PC-3 (cell line): ENCODE measurements around the gene TUSC2. TPM values are rescaled to one million over a fixed set of nuclear protein-coding genes. Genes with fewer than 3 reads are reported as not detected.

Experiments
- ATAC-seq: fragments of 200-7000 bp; cut with Tn5 transposase; 2 replicates; pipeline ENCODE4 v1.9.1; 2020; ENCODE audit warnings: mild to moderate bottlenecking, moderate library complexity
- BruUV-seq: library from RNA; stranded (reverse); fragments of 400-500 nt; replicated peaks from 2 replicates; lab custom pipeline; 2021; lab: Mats Ljungman, UMichigan
- CTCF ChIA-PET: fragments of 300-600 bp; sonication (Branson Sonifier 250); formaldehyde crosslinking; loops from one replicate; lab custom pipeline; 2022; ENCODE audit warnings: antibody characterized with exemption; lab: Charles Lee
- POLR2A ChIA-PET: fragments of 300-600 bp; sonication (Branson Sonifier 250); formaldehyde crosslinking; loops from one replicate; lab custom pipeline; 2022; ENCODE audit warnings: antibody characterized with exemption; ENCODE audit not compliant: unreplicated experiment; lab: Charles Lee
- DNase-seq: peaks from one replicate; pipeline ENCODE4 v3.0.0-alpha.2; 2015
- H2AFZ ChIP-seq: fragments of 300-600 bp; sonication (generic); 2 replicates; pipeline ENCODE4 v1.6.0; 2016; ENCODE audit warnings: antibody characterized with exemption, low read length
- H3F3A ChIP-seq: fragments of 300-600 bp; sonication (generic); one replicate; pipeline ENCODE4 v1.6.0; 2017; ENCODE audit warnings: antibody characterized with exemption, low read length, control low read depth, mild to moderate bottlenecking; ENCODE audit not compliant: unreplicated experiment
- H3K27ac ChIP-seq: fragments of 300-600 bp; sonication (generic); 2 replicates; pipeline ENCODE4 v1.5.1; 2016; ENCODE audit warnings: mild to moderate bottlenecking, low read length
- H3K27me3 ChIP-seq: fragments of 300-600 bp; sonication (generic); 2 replicates; pipeline ENCODE4 v1.6.1; 2016; ENCODE audit warnings: low read length, mixed read lengths
- H3K36me3 ChIP-seq: fragments of 300-600 bp; sonication (generic); 2 replicates; pipeline ENCODE4 v1.6.1; 2016; ENCODE audit warnings: low read depth, mixed run types, low read length, mixed read lengths
- H3K4me1 ChIP-seq: fragments of 300-600 bp; sonication (generic); 2 replicates; pipeline ENCODE4 v1.5.1; 2016; ENCODE audit warnings: low read length; ENCODE audit not compliant: insufficient read depth
- H3K4me2 ChIP-seq: fragments of 300-600 bp; sonication (generic); 2 replicates; pipeline ENCODE4 v1.6.0; 2016; ENCODE audit warnings: low read length
- H3K4me3 ChIP-seq: fragments of 300-600 bp; sonication (generic); 2 replicates; pipeline ENCODE4 v1.5.1; 2016; ENCODE audit warnings: mild to moderate bottlenecking, low read length, mixed read lengths
- H3K79me2 ChIP-seq: fragments of 300-600 bp; sonication (generic); 2 replicates; pipeline ENCODE4 v1.6.1; 2017; ENCODE audit warnings: low read length, mixed read lengths
- H3K9ac ChIP-seq: fragments of 300-600 bp; sonication (generic); 2 replicates; pipeline ENCODE4 v1.6.0; 2016; ENCODE audit warnings: mild to moderate bottlenecking, low read length
- H3K9me2 ChIP-seq: fragments of 300-600 bp; sonication (generic); replicated peaks from 2 replicates; pipeline ENCODE4 v1.6.1; 2016; ENCODE audit warnings: mixed run types, low read length, mixed read lengths
- H3K9me3 ChIP-seq: fragments of 300-600 bp; sonication (generic); 2 replicates; pipeline ENCODE4 v1.6.1; 2016; ENCODE audit warnings: low read length, mixed read lengths
- H4K20me1 ChIP-seq: fragments of 300-600 bp; sonication (generic); 2 replicates; pipeline ENCODE4 v1.6.1; 2016; ENCODE audit warnings: low read length, mixed read lengths
- EZH2 ChIP-seq: fragments of 300-600 bp; sonication (generic); IDR thresholded peaks from one replicate; pipeline ENCODE4 v1.6.1; 2017; ENCODE audit warnings: antibody characterized with exemption, mild to moderate bottlenecking, low read length; ENCODE audit not compliant: unreplicated experiment
- EZH2phosphoT487 ChIP-seq: fragments of 300-600 bp; sonication (generic); IDR thresholded peaks from 2 replicates; pipeline ENCODE4 v1.6.1; 2018; ENCODE audit warnings: mild to moderate bottlenecking, antibody characterized with exemption, low read length, borderline replicate concordance
- intact Hi-C: fragments of 100-400 bp; cut with micrococcal nuclease; formaldehyde crosslinking; loops from 2 replicates; pipeline ENCODE4 v1.9.0; 2023
- total RNA-seq: library from RNA; depleted of rRNA; stranded (reverse); fragments of >200 nt; gene quantifications from 2 replicates; pipeline ENCODE4 v1.2.3, GENCODE V29; 2014
- TF ChIP-seq, protein P1 (sequence below): fragments of 300-600 bp; sonication (generic); conservative IDR thresholded peaks from 2 replicates; pipeline ENCODE4 v1.5.1; 2017; ENCODE audit warnings: antibody characterized with exemption, low read depth, mild to moderate bottlenecking, low read length

The TUSC2 gene
- total RNA-seq, 1 experiment from 2014 or later: 143 TPM

DNA sequence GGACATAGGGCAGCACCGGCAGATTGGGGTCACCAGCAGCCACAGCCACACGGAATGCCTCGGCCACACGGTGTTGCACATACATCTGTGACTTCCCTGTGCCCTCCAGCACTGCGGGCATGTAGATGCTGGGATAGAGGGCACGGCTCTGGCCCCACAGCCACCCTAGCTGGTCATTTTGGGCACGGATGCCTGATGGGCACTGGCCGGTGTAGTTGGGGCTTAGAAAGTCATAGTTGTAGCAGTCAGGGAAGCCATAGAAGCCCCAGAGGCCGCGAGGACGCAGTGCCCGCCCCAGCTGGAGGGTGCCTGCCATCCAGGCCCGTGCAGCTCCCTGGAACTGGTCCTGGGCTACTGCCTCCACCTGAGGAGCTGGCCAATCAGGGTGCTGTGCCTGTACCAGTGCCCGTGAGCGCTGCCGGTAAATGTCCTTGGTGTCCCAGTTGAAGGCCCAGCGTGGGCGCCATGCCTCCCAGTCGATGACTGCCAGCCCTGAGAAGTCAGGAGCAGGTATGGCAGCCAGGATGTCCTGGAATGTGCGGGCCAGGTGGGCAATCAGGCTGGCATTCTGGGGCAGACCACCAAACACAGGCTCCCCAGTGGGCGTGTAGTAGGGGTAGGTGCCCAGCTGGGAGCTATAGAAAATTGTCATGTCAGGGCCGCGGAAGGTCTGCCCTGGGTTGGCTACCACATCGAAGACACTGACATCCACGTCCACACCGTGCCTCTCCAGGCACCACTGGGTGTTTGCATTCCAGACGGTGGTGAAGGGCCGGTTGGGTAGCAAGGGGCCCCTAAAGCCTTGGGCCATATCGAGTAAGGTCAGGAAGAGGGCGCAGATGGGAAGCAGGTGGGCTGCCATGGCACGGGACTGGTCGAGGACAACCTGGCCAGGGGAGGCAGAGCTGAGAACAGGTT is 25.7 kb downstream of the TUSC2 start:
- DNase-seq (no peak), ATAC-seq (no peak)
- Histone ChIP-seq H3K9ac (no peak overlapping the region), H4K20me1 (no peaks in the 10 kb centered on the region), H3K9me2 (no peaks in the 10 kb centered on the region), H3K4me3 (no peak overlapping the region), H3K79me2 (peaks cover 14% of the 10 kb centered on the region), H3F3A (no peaks in the 10 kb centered on the region), H3K9me3 (0 out of 2 replicates have a peak, but pooled peaks cover 5% of the 10 kb centered on the region), H3K4me1 (peaks cover 20% of the 10 kb centered on the region), H2AFZ (no peak overlapping the region), H3K27ac (no peak overlapping the region), H3K36me3 (no peaks in the 10 kb centered on the region), H3K27me3 (no peaks in the 10 kb centered on the region), H3K4me2 (no peak overlapping the region)
- ChIA-PET CTCF (interaction anchor here (0.6 to 1.0 kb wide), 2 partner anchors 22 to 170 kb away, joined by 4 to 22 read pairs; no protein-coding TSS in a partner anchor), POLR2A (no interaction called here)
- TF ChIP-seq EZH2 (no peak), EZH2phosphoT487 (no peak)
- TF ChIP-seq, protein P1, sequence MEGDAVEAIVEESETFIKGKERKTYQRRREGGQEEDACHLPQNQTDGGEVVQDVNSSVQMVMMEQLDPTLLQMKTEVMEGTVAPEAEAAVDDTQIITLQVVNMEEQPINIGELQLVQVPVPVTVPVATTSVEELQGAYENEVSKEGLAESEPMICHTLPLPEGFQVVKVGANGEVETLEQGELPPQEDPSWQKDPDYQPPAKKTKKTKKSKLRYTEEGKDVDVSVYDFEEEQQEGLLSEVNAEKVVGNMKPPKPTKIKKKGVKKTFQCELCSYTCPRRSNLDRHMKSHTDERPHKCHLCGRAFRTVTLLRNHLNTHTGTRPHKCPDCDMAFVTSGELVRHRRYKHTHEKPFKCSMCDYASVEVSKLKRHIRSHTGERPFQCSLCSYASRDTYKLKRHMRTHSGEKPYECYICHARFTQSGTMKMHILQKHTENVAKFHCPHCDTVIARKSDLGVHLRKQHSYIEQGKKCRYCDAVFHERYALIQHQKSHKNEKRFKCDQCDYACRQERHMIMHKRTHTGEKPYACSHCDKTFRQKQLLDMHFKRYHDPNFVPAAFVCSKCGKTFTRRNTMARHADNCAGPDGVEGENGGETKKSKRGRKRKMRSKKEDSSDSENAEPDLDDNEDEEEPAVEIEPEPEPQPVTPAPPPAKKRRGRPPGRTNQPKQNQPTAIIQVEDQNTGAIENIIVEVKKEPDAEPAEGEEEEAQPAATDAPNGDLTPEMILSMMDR: no peak
- intact Hi-C loops: no loop called here
- no TSS peak for BruUV-seq

DNA sequence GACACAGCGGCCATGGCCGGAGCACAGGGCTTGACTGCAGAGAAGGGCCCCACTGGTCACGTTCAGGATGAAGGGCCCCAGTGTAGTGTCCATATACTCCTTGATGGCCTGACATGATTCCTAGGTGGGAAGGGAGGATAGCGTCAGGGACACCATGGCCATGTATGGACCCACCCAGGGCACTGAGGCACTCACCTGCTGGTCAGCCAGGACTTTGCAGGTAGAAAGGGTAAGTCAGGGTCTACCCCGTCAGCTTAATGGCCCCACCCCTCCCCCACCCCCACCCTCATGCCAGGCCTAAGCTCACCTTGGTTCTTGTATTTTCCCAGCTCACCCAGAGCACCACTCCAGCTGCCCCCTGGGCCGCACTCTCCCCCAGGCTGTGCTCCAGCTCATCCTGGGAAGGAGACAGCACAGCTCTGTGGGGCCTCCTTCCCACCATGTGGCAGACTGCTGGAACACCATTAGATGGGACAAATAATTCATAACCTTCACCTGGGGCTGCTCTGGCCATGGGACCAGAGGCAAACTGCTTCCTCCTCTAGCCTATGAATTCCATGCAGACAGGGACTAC is 27.3 kb downstream of the TUSC2 start:
- Histone ChIP-seq H3F3A (no peaks in the 10 kb centered on the region), H3K79me2 (peaks cover 14% of the 10 kb centered on the region), H3K4me1 (peaks cover 20% of the 10 kb centered on the region), H3K4me2 (peak overlapping the region; percentile 71), H3K4me3 (no peak overlapping the region), H3K9me3 (0 out of 2 replicates have a peak, but pooled peaks cover under 1% of the 10 kb centered on the region), H3K9me2 (no peaks in the 10 kb centered on the region), H3K27ac (peak overlapping the region; percentile 90), H4K20me1 (no peaks in the 10 kb centered on the region), H3K27me3 (no peaks in the 10 kb centered on the region), H3K36me3 (no peaks in the 10 kb centered on the region), H3K9ac (peak overlapping the region; percentile 81), H2AFZ (no peak overlapping the region)
- ChIA-PET POLR2A (interaction anchor here (0.6 kb wide), 1 partner anchor 1861 kb away, joined by 4 read pairs; the partner anchor contains the start of genes CCDC51 and TMA7), CTCF (no interaction called here)
- intact Hi-C loops: no loop called here
- TF ChIP-seq EZH2 (no peak), EZH2phosphoT487 (no peak)
- TF ChIP-seq, protein P1: no peak
- BruUV-seq: no TSS peak
- DNase-seq (no peak), ATAC-seq (no peak)
